8988T (cell line): ENCODE measurements around the gene TAOK3.
"Not testable (repeated sequence)": the region's sequence is repeated elsewhere in the genome, so short reads cannot be mapped to it uniquely, and the experiment has no call there.

ENCODE experiments used
- DNase-seq: peaks from one replicate; pipeline ENCODE4 v3.0.0; 2011

The TAOK3 gene

DNA sequence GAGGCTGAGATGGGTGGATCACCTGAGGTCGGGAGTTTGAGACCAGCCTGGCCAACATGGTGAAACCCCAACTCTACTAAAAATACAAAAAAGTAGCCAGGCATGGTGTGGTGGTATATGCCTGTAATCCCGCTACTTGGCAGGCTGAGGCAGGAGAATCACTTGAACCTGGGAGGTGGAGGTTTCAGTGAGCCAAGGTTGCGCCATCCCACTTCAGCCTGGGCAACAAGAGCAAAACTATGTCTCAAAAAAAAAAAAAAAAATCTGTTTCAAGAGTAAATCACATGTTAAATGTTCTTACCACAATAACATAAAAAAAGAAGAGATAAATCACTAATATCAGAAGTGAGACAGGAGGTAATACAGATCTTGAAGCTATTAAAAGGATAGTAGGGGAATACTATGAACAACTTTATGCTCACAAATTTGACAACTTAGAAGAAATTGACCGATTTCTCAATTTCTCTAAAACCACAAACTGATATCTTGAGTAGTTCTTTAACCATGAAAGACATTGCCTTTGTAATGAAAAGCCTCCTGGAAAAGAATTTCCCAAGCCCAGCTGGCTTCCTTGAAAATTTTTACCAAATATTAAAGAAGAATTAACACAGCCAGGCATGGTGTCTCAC lies 37.7 kb downstream of the TAOK3 start:
- no peak for DNase-seq

DNA sequence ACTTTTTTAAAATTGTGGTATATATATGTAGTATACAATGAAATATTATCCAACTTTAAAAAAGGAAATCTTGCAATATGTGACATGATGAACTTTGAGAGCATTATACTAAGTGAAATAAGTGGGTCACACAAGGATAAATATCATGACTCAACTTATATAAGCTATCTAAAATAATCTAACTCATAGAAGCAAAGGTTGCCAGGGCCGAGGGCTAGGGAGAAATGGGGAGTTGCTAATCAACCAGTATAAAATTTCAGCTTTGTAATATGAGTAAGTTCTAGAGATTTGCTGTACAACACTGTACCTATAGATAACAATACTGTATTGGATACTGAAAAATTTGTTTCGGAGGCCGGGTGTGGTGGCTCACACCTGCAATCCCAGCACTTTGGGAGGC lies 38.5 kb downstream of the TAOK3 start:
- DNase-seq: no peak

DNA sequence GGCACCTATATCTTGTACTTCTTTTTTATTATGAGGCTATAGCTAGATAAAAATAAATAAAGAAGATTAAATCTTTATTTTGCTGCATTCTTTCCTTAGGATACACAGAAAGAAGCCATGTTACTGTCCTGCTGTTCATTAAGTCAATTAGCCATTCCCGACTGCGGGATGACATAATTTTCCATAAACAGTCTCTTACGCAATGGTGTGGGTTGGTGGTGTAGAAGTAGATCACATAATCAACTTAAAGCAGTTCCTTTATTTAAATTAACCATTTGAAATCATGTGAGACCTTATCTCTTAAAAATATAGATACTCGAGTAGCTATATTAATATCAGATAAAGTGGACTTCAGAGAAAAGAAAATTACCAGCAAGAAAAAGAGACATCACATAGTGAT lies 40.2 kb downstream of the TAOK3 start:
- DNase-seq: no peak

DNA sequence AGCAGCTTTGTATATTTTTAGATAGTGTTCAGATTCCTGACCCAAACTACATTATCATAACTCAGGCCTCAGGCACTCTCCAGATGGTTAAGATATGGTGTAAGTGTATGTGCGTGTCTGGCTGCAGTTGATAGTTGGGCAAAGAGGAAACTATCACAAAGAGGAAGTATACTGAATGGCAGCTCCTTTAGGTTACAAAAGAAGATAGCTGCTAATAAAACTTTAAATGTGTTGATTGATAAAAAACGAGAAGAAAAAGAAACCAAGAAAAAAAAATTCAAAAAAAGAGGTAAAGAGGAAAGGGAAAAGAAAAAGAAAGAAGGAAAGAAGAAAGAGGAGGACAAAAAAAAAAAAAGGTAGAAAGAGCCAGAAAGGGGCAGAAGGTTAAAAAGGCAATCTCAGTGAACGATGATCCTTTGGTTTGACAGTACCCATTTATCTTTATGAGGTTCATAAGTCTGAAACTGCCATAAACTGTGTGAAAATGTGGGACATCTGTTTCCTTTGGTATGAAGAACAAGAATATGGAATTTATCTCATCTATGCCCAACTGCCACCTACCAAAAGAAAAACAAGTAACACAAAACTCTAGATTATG lies 42.2 kb downstream of the TAOK3 start:
- no peak for DNase-seq

DNA sequence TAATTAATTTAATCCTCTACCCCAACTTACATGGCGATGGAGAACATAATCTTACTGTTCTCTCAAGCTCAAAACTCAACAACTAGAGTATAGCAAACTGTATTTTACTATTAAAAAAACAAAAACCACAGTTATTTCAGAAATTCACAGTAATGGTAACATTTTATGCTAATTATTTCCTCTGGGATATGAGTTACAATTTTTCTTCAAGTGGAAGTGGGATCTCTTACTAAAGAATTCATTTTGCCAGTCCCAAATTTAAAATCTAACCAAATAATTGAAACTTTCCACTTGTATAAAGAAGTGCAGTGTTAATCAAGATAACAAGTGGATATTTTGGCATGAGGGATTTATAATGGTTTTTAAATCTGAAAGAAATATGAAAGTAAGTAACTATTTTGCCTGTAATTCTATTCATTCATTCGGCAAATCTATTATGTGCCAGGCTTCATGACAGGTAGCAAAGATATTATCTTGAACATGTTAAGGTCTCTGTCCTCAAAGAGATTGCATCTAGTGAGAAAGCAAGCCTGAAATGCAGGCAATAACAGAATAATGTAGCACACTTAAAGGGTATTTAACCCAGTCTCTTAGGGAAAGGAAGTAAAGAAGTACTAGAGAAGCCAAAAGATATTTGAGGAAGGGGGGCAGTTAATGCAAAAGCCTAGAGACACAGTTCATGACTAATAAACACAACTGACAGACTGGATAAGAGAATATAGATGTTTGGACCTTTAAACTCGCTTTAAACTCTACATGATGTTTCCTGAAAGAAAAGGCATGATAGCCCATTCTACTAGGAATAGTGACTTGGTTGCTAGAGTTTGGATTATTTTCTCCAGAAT lies 44.0 kb downstream of the TAOK3 start:
- DNase-seq: no peak

DNA sequence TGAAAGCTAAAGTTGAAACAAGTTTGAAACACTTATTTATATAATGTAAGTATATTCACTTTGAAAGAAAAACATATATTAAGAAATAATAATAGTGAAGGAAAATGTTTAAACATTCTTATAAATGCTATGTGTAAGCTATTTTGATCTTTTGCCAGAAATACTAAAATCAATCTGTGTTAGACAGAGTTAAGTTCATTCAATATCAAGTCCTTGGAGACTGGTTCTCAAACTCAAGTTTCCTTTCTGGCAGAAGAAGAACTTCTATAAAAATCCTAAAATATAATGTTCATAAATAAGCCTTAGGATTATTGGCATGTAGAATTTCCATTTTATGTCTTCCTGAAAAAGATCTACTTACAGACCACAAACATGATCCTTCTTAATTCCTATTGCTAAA lies 45.3 kb downstream of the TAOK3 start:
- no peak for DNase-seq

DNA sequence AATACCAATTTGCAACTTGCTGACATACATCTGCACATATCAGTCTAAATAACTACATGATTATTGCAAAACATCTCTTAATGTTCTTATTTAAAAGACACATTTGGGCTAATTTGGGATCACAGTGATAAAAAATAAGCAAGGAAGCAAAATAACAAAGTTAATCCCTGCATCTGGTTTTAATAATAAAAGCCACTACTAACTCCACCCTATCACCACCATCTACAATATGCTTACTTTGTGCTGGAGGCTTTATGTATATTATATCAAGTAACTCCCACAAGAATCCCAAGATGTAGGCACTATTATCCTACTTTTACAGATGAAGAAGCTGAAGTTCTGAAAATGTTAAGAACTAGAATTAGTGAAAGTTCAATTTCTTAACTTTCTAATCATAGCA lies 45.7 kb downstream of the TAOK3 start:
- no peak for DNase-seq

DNA sequence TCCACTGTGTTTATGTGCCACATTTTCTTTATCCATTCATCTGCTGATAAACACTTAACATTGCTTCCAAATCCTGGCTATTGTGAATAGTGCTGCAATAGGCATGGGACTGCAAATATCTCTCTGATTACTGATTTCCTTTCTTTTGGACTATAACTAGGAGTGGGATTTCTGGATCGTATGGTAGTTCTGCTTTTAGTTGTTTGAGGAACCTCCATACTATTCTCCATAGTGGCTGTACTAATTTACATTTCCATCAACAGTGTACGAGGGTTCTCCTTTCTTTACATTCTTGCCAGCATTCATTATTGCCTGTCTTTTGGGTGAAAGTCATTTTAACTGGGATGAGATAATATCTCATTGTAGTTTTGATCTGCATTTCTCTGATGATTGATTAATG lies 47.6 kb downstream of the TAOK3 start:
- DNase-seq: no peak

DNA sequence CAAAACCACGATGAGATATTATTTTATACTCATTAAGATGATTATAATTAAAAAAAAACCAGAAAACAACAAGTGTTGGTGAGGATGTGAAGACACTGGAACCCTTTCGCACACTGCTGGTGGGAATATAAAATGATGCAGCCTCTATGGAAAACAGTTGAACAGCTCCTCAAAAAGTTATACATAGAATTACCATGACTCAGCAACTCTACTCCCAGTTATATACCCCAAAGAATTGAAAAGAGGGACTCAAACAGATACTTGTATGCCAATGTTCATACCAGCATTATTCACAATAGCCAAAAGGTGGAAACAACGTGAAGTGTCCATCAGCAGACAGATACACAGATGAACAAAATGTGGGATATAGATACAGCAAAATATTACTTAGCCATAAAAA lies 53.1 kb downstream of the TAOK3 start:
- DNase-seq: no peak

DNA sequence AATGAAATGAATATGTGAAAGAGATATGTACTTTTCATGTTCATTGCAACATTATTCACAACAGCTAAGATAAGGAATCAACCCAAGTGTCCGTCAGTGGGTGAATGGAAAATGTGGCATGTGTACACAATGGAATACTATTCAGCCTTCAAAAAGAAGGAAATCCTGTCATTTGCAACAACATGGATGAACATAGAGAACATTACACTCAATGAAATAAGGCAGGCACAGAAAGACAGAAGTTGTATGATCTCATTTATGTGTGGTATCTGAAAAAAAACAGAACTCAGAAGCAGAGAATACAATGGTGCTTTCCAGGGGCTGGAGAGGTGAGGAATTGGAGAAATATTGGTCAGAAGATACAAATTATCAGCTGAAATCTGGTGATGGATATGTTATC lies 54.0 kb downstream of the TAOK3 start:
- no peak for DNase-seq

DNA sequence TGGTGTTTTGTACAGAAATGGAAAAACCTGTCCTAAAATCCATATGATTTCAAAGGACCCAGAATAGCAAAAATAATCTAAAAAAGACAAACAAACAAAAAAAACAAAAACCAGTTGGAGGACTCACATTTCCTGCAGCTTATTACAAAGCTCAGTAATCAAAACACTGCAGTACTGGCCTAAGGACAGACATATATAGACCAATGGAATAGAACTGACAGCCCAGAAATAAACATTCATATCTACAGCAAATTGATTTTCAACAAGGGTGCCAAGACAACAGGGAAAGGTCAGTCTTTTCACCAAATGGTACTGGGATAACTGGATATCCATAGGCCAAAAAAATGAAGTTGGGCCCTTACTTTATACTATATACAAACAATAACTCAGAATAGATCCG lies 55.0 kb downstream of the TAOK3 start:
- no peak for DNase-seq

DNA sequence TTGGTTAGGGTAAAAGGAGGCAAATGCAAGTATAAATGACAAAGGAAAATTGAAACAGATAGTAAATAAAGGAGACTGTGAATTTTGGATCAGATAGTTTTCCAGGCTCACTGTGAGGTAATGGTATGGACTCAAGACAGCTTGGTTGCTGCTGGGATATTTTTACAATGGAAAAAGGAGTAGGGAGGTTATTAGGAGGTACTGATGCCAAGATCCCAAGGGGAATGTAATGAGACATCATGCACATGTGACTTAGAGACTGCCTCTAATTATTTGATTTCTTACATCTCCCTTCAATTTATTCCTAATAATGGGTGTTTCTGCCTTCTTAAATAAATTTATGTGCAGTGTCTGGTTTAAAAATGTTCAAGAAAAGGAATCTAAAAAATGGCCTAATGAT lies 56.9 kb downstream of the TAOK3 start:
- no peak for DNase-seq

DNA sequence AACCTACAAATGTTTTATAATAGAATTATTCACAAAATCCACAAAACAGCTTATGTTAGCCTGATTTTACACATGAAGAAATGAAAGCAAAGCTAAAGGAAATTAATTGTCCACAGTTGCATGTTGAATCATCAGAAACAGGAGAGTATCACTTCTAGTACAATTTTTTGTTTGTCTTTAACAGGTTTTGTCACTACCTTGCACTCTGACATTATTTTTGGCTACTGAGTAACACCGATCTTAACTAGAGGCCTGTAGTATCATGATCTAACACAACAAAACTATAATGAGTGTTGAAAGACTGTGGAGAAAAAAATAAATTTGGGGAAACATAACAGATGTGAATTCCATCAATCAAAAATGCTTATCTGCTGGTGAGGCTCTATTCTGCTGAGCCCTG lies 60.1 kb downstream of the TAOK3 start:
- DNase-seq: no peak

DNA sequence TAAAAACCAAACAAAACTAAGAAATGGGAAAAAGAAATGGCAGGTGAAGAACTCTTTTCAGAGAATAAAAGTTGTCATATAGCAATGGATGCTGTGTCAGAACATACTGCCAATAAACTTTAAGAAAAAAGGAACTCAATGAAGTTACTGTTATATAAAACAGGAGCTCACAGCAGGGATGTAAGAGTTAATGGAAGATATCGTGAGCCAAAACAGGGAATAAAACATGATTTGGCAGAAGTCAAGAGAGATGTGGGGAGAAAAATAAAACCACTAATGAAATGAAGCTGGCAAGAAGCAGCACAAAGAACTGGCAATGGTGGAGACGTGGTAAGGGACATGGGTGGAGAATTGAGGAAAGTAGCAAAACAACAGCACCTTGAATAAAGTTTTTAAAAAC lies 61.0 kb downstream of the TAOK3 start:
- DNase-seq: no peak

DNA sequence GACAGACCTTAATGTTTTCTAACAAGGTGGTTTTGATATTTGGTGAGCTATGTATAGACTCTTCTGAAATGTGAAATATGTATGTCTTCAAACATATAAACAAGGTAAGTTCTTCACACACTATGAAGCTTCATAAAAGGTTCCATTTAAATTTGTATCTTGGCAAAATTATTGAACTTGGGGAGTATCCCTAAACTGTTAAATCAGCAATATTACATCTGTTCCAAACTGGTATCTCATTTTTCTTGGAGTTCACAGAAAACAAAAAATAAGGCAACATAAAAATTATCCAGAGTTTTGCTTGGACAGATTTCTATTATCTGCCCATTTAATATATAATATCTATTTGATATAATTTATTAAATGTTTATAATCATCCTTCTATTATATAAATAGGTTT lies 62.4 kb downstream of the TAOK3 start:
- DNase-seq: no peak

DNA sequence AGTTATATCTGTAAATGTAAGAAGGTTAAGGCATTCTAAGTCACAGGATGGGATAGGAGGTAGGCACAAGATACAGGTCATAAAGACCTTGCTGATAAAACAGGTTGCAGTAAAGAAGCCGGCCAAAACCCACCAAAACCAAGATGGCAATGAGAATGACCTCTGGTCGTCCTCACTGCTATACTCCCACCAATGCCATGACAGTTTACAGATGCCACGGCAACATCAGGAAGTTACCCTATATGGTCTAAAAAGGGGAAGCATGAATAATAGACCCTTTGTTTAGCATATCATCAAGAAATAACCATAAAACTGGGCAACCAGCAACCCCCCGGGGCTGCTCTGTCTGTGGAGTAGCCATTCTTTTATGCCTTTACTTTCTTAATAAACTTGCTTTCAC lies 64.7 kb downstream of the TAOK3 start:
- DNase-seq: not testable (repeated sequence)

DNA sequence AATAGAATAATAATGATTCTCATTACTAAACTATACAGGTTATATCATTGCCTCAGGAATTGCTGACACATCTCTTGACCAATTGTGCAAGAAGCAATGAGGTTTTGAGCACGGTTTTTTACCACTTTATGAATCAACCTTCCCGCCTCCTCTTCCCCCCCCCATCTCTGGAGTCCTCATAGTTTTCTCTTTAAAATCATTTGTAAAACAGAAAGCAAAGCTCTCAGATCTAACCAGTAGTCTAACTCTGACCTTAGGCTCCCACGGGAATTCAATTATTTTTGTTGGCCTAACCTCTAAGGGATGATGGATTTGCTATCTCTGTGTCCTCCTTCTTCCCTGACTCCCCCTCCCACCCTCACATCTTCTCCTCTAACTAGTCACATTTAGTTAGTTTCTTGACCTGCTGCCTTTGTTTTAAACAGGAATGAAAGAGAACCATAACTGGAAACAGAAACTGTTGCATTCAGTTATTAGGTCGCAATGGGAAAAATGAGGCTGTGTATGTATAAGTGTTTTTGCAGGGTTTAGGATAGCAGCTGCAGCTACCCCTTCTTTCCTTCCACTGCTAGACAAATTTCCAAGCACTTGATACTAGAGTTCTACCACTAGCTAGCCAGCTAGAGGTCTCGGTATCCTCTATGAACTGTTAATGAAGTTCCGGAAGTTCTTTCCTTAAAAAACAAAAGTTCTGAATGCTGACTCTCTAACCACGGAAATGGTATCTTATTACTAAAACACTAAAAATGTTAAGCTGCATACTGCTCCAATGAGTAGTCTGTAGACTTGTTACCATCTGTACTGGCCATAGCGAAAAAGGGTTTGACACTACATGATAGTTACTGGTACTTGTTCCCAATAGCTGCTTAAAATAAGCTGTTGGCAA lies 65.4 kb downstream of the TAOK3 start:
- DNase-seq: peak; percentile 10

DNA sequence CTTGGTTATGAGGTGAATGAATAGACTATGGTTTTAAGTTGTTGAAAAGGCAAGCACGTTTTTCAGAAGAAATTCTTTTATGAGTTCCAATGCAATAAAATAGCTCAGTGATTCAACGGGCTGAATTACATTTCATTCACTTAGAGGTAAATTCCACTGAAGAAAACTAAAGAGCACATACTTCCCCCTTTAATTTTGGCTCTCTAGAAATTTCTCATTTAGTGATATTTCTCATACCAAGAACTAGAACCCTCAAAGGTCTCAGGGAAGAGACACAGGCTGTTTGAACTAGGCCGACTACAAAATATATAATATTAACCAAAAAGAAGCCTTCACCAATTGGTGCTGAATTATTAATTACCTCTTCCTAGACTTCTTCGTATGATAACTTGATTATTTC lies 68.6 kb downstream of the TAOK3 start:
- DNase-seq: no peak

DNA sequence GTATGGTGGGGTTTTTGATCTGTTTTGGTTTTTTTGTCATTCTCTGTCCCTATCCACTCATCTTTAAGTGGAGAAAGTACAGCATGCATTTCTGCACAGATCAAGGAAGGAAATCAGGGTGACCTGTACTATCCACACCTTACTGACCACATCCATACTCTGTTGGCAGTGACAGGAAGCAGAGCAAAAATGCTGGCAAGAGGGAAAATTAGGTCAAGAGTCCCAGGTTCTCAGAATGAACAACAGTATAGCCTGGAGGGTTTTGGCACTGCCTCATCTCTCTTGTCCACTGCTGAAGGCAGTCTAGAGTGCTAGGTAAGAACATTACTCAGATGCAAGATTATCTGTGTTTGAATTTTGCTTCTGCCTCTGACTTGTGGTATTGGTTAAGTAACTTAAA lies 70.7 kb downstream of the TAOK3 start:
- DNase-seq: no peak

DNA sequence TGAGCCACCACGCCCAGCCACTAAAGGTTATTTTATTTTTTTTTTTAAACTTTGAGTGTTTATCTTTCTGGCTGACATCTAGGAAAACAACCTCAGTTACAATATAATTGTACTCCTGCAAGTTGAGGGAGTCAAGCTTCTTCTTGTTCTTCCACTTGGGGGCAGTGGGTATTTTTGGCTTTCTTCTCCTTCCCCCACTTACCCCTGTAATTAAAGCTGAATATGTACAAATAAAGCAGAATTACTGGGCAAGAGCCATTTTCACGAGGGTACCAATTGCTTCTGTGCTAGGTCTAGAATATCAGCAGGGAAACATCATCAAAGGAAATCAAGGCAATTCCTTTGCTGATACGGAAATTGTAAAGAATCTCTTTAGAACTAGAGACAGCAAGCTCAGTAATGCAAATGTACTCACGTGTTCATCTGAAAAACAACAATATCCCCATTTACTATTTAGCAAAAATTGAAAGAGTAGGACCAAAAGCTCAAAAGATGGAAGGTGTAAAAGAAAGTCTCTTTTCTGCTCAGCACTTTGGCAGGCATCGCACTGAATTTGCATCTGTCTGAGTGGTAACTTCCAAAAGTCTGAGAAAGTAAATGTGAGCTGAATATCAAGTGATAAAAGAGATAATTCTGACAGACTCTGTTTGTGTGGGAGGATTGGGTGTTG lies 72.8 kb downstream of the TAOK3 start:
- no peak for DNase-seq

DNA sequence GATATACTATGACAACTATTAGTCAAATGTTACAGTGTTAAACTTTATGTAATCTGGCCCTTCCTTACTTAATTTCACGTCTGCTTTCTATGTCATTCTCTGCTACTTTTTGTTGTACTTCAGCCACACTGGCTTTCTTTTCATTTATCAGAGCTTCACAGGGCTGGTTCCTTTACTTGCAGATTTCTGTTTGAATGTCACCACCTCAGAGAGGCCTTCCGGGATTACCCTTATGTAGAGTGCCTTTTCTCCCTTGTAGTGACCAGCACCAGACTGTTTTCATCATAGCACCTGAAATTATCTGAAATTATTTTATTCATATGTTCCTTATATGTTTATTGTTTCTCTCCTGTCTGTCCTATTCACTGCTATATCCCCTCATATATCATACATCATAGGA lies 75.4 kb downstream of the TAOK3 start:
- no peak for DNase-seq

DNA sequence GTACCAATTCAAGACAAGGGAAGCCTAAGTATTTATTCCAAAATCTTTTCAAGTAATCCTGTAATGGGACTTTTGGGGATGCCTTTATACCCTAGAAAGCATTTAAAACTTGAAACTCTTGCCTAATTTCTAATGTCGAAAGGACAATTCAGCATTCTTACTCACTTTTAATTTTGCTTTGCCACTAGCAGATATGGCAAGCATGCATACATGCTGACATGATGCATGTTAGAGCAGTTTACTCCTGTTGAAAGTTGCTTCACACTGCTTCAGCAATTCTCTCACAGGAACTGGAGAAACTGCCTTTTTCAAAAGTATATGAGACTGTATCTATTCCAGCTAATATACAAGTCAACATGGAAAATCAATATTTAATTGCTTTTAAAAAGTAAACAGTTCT lies 79.9 kb downstream of the TAOK3 start:
- no peak for DNase-seq

DNA sequence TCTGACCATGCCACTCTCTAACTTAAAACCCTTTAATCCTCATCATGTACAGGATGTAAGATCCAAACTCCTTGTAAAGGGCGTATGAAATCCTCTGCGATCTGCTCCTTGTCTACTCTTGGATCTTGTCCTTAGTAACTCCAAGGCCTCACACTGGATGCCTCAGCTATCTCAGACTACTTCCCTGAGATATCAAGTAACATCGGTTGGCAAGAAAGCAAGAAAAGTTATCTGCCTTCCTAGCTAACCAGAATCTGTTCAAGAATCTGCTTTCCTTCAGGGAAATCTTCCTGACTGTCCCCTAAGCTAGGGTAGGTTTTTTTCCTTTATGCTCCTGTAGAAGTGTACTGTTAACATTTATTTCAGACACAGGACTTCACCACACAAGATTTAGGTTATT lies 82.6 kb downstream of the TAOK3 start:
- no peak for DNase-seq
